GM23338 (cell line): Measurements from ENCODE around the gene DCP1B.

ENCODE experiments used
- CTCF ChIP-seq, 2 experiments: fragments of 200-600 bp in 1 of 2; sonication (generic) in 1 of 2; conservative IDR thresholded peaks; 2 replicates each; pipeline versions ENCODE4 v1.5.1 to v1.6.1; 2016 to 2017; ENCODE audit warnings: antibody characterized with exemption in 2 of 2, low read depth in 2 of 2, mild to moderate bottlenecking in 2 of 2, moderate library complexity in 1 of 2
- EZH2 ChIP-seq: fragments of 200-600 bp; sonication (generic); IDR thresholded peaks from one replicate; pipeline ENCODE4 v1.8.0; 2017; ENCODE audit warnings: antibody characterized with exemption, mild to moderate bottlenecking, low read depth; ENCODE audit not compliant: unreplicated experiment
- EZH2phosphoT487 ChIP-seq: fragments of 200-600 bp; sonication (generic); IDR thresholded peaks from one replicate; pipeline ENCODE4 v1.8.1; 2018; ENCODE audit warnings: antibody characterized with exemption; ENCODE audit not compliant: unreplicated experiment
- JUNB ChIP-seq: IDR thresholded peaks from one replicate; pipeline ENCODE4 v1.6.1; 2016; ENCODE audit warnings: antibody characterized with exemption; ENCODE audit not compliant: unreplicated experiment
- NANOG ChIP-seq: IDR thresholded peaks from 2 replicates; pipeline ENCODE4 v1.6.1; 2016; ENCODE audit warnings: antibody characterized with exemption, borderline replicate concordance
- POLR2AphosphoS5 ChIP-seq: IDR thresholded peaks from 2 replicates; pipeline ENCODE4 v1.6.1; 2016; ENCODE audit warnings: antibody characterized with exemption, low read depth
- REST ChIP-seq: IDR thresholded peaks from one replicate; pipeline ENCODE4 v1.6.1; 2018; ENCODE audit warnings: antibody characterized with exemption; ENCODE audit not compliant: unreplicated experiment
- STAT1 ChIP-seq: IDR thresholded peaks from one replicate; pipeline ENCODE4 v1.6.1; 2016; ENCODE audit warnings: antibody characterized with exemption; ENCODE audit not compliant: unreplicated experiment
- ZNF114 ChIP-seq: fragments of 250-450 bp; sonication (Bioruptor Pico); IDR thresholded peaks from 2 replicates; pipeline ENCODE4 v1.5.0; 2020; ENCODE audit warnings: mild to moderate bottlenecking, moderate library complexity
- TF ChIP-seq, protein P1 (sequence below): IDR thresholded peaks from 2 replicates; pipeline ENCODE4 v1.6.1; 2016; ENCODE audit warnings: antibody characterized with exemption

DNA sequence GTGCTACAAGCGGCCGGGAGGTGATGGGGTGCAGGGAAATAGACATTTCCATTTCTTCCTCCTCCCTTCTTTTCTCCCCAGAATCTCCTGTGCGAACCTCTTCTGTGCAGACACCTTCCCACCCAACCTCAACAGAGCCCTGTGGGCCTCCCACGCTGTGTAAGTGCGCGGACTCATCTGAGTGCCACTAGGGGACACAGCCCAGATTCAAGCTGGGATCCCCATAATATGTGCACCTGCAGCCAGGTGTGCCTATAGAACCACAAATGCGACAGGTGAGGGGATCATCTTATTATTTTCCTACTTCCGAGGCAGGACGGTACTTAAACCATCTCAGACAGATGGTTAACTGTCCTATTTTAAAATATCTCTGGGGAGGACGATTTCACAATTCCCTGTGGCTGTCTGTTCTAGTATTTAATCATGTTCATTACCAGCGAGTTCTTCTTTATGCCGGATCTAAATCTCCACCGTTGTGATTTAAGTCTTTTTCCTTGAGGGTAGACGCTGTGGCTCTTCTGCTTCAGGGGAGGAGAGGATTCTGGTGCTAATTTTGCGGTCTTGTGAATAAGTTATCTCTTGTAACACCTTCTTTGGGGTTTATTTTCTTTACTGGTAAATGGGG lies 31.3 kb upstream of the DCP1B start:
- TF ChIP-seq CTCF (conservative IDR thresholded peaks at IDR 0.05; ENCODE audit: low read depth in 2 of 2) (no peak), REST (no peak), EZH2 (no peak), POLR2AphosphoS5 (no peak), JUNB (no peak), ZNF114 (CRISPR knock-in tag) (no peak), STAT1 (no peak), EZH2phosphoT487 (no peak), NANOG (no peak)
- TF ChIP-seq, protein P1, sequence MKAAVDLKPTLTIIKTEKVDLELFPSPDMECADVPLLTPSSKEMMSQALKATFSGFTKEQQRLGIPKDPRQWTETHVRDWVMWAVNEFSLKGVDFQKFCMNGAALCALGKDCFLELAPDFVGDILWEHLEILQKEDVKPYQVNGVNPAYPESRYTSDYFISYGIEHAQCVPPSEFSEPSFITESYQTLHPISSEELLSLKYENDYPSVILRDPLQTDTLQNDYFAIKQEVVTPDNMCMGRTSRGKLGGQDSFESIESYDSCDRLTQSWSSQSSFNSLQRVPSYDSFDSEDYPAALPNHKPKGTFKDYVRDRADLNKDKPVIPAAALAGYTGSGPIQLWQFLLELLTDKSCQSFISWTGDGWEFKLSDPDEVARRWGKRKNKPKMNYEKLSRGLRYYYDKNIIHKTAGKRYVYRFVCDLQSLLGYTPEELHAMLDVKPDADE = no peak
